ENCODE results near the gene ZMYM3.

The ZMYM3 gene

DNA sequence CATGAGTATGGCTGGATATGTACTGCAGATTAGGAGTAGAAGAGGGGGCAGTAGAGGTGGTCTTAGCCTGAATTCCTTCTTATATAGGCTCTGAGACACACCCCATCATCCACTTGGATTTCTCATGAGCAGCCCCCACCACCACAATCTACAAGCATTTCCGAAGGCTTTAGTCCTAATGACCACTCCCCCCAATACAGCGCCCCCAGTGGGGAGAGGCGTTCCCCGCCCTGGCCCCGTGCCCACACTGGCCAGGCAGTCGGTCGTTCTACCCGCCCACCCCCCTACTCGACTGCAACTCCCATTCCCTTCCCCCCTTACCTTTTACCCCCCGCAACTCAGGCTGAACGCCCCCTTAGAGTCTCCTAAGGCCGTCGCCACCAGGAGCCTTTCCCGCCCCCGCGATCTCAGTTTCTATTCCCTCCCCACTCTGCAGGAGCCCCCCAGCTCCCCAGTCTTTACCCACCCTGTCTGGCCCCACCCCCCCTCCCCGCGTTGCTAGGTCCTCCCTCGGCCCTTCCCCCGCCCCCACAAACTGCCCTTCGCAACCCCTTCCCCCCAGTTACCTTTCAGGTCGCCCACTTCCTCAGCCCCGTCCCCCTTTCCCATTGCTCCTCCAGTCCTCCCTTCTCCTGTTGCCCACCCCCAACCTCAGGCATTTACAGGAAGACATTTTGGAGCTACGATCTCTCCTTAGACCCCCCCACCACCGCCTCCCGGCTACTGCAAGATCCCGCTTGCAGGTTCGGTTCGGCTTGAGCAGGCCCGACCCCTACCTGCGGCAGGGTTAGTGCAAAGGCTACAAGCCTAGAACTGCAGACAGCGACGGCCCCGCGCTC, 468 bp downstream of the ZMYM3 start:
- DNase-seq (ENCODE audit: low read depth, low spot score) = no peak

DNA sequence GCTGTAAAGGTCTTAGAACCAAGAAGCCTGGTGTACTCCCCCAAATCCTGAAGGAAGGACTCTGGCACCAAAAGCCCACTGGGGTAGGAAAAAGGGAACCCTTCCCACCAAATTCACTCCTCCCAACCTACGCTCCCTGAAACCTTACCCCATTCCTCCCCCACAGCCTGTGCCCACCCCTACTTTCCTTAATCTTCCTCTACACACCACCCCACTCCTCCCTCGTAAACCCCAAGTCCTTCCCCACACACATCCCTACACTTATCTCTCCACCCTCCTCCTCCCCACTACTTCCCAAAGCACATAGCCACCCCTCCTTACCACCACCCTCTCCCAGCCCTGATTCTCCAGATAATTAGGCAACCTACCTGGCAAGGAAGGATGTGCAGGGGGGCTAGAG, 1.7 kb downstream of the ZMYM3 start:
- DNase-seq (ENCODE audit: low read depth, low spot score) = no peak

DNA sequence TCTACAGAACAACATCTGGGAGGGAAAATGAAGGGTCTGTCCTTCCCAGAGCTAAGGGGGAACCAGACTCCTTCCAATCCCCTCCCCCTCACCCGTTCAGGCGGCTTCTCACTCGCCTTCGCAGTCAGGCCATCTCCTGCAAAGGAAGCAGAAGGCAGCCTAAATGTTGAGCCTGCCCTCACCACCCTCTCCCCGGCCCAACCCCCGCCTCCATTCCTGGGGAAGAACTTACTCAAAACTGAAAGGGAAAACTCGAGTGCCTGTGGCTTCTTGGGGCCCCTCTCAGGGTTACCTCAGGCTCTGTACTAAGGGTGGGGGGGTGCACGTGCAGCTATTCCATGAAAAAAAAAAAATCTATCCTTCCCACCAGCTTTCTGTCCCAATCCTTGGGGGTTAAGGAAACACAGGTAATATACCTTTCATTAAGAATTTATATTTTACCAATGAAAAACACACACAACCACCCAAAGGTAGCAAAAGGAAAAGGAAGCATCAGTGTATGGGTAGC, 2.4 kb downstream of the ZMYM3 start:
- no peak for DNase-seq (ENCODE audit: low read depth, low spot score)

DNA sequence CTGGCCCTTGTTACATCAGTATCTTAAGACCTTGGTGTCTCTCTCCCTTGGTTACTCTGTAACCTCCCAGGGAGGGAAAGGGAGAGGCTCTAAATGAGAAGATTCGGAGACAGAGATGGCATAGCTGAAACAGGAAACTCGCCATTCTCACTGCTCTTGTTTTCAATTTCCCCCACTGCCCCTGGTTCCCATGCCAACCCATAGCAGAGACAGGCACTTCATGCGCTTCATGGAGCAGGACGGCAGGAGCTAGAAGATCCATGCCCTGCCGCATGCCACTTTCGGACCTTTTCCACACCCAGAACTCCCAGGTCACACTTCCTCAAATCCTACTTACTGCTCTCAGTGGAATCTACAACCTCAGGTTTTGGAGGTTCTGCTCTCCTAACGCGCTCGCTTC, 3.1 kb downstream of the ZMYM3 start:
- DNase-seq (ENCODE audit: low read depth, low spot score) = no peak

DNA sequence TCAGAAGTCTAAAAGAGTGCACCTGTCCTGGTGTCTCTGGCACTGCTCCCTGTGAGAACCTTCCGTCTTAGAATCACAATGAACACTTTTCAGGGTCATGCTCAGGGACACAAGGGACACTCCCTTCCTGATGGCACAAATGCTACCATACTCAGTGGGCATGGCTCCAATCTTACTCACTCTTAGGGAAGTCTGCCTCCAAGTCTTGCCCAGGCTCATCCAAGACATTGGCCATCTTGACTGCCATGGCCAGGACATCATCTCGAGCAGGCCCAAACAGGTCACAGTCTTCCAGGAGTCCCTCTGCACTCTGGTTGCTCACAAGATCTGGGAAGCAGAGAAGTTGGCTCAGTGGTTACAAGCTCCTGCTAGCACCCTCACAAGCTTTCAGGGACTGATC, 8.8 kb downstream of the ZMYM3 start:
- no peak for DNase-seq (ENCODE audit: low read depth, low spot score)

DNA sequence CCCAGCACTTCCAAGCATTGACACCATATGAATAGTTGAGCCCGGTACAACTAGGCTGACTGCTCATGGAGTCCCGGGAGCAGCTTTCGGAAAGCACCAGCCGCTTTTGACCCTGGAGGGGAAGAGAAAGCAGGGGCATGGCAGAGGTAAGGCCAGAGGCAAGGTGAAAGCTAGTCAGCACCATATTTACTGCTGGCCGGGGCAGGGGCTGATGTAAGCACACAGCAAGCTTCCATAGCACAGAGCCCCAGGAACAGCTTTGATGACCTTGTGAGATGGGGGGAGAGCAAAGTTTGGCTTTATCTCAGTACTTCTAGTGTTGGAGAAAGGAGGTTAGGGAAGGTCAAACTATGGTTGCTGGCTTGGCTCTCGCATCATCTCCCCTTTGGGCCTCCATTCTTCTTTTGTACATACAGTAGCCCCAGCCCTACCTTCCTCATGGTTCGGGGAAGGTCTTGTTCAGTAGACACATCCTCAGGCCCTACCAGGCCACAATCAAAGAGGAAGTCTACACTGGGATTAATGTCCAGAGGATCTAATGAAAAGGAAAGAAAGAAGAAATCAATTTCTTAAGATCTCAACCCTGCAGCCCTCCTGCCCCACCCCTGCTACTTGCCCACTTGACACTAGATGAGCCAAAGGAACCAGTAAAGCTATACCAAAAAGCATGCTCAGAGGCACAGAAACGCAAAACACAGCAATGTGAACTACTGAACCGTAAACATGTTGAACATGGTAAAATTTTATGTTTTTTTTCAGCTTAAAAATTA, 9.4 kb downstream of the ZMYM3 start:
- DNase-seq (ENCODE audit: low read depth, low spot score) = no peak

DNA sequence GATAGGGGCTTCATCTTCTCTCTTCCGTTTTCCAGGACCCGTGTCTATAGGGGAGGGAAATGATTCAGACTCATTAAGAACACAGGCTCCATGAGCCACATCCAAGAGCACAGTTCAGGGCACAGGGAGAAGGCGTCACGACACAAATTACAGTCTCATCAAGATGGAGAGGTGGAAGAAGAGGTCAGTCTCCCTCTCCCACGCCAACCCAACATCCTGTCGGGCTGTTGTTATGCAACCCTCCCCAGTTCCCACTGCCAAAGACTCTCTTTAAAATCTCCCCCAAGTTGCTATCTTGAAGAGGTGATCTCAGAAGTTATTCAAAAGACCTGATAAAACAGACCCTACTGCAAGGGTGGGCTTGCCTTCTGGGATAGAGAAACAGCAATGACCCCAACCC, 12.6 kb downstream of the ZMYM3 start:
- no peak for DNase-seq (ENCODE audit: low read depth, low spot score)

DNA sequence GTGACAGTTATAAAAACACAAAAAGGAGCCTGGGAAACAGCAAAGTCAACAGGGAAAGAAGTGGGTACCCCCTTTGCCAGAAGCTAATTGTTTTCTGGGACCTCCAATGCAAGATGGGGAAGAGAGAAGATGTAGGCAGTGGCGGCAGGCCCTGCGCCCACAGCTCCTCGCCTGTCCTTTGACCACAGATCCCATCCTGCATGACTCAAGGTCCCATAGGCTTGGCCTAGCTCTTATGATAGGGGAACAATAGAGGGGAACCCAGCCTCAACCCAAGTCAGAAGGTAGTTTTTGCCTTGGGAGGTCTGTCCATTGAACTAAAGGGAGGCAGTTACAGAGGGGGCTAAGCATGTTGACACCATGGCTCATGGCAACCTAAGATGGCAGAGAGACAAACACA, 14.2 kb downstream of the ZMYM3 start:
- DNase-seq (ENCODE audit: low read depth, low spot score) = no peak

DNA sequence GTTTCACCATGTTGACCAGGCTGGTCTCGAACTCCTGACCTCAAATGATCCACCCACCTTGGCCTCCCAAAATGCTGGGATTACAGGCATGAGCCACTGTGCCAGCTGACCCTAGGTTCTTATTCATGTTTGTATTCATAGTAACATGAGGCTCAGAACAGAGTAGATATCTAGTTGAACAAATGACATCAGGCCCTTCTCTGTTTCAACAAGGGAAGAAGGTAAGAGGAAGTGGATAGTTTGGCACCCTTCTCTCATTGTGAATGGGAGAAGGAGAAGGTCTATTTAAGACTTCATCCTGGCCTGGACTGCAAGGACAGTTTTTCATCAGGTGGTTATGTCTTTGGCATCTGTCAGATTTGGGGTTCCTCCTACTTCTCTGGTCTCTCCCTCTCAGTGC, 17.1 kb downstream of the ZMYM3 start:
- DNase-seq (ENCODE audit: low read depth, low spot score) = no peak

DNA sequence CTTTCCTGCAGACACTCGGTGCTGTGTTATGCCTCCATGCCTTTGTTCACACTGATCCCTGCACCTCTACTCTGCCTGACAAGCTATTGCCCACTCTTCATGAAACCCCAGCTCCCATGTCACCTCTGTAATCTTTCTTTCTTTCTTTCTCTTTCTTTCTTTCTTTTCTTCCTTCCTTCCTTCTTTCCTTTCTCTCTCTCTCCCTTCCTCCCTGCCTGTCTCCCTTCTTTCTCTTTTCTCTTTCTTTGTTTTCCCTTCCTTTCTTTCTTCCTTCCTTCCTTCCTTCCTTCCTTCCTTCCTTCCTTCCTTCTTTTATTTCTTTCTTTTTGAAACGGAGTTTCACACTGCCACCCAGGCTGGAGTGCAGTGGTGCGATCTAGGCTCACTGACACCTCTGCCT, 18.5 kb downstream of the ZMYM3 start:
- no peak for DNase-seq (ENCODE audit: low read depth, low spot score)

DNA sequence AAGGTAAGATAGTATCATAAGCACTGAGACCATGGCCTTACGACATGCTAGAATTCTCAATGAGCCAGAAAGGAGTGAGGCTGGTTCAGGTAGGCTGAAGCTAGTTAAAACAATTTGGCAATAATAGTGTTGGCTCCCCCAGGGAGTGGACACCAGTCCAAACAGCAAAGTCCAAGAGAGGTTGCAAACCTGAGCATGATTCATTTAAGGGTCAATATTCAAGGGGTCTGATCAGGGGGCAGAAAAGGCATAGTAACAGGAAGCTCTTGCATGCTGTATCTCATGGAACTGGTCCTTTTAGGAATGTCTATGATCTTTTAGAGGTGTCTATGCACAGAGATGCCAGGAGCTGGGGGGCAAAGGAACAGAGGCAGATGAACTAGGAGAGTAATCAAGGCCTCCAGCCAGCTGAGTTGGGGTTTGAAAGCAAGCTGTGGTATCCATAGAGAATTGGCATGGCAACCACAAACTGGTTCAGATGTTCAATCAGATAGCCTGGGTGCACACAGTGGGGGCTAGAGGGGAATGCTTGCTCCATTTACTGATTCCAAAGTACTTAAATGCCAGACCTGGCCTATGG, 25.8 kb downstream of the ZMYM3 start:
- no peak for DNase-seq (ENCODE audit: low read depth, low spot score)

DNA sequence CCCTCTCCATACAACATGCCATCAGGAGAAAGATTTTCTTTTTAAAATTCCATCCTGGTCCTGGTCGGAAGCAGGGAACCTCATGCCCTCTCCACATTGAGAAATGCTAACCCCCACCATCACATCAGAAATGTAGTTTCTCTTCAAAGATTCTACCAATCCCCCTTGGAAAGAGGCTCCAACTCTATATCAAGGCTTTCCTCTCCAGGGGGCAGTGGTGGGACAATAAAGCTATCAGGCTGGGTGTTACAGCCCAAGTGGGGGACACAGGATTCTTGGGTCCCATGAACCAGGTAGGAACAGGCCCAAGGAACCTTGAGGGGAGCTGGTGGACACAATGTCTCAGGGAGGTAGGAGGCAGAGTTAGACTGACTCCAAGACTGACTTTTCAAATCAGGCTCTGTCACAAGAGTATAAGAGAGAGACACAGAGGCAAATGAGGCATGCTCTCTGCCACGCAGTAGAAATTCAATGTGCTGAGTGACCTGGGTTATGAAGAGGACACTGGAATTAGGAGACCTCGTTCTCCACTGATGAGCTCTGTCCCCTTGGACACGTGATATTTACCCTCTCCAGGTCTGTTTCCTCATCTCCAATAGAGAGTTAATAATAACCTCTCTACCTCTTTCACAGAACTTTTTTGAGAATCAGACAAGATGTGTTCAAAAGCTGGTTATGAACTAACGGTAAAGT, 26.4 kb downstream of the ZMYM3 start:
- no peak for DNase-seq (ENCODE audit: low read depth, low spot score)

DNA sequence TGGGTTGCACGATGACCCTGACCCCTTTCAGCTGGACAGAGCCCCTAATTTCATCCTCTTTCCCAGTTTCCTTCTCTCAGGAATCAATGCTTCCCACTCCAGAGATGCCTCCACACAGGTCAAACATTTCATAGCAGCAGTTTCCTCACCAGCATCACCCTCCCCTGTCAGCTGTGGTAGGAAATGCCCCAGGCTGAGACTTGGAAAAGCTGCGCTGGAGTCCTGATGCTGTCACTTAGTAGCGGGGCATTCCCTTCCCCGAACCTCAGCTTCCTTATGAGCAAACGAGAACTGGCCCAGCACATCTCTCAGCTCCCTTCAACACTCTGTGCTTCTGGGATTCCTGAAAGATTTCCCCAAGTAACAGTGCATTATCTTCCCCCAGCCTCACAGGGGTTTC, 28.3 kb downstream of the ZMYM3 start:
- no peak for DNase-seq (ENCODE audit: low read depth, low spot score)

DNA sequence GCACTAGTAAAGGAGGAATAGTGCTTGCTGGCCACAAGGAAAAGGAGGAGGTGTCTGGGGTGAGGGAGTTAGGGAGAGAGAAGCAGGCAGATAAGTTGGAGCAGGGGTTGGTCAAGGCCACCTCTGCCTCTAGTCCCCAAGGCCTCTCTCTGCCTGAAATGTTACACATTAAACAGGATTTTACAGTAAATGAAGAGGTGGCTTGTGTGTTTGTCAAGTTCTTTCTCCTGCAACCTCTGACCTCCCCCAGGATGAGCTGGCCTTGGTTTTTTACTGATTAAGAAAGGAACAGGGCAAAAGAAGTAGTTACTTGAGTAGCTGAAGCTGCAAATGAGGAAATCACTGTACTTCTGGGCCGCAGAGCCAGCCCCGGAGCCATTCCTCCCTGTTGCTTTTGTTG, 28.9 kb downstream of the ZMYM3 start:
- DNase-seq (ENCODE audit: low read depth, low spot score) = no peak

DNA sequence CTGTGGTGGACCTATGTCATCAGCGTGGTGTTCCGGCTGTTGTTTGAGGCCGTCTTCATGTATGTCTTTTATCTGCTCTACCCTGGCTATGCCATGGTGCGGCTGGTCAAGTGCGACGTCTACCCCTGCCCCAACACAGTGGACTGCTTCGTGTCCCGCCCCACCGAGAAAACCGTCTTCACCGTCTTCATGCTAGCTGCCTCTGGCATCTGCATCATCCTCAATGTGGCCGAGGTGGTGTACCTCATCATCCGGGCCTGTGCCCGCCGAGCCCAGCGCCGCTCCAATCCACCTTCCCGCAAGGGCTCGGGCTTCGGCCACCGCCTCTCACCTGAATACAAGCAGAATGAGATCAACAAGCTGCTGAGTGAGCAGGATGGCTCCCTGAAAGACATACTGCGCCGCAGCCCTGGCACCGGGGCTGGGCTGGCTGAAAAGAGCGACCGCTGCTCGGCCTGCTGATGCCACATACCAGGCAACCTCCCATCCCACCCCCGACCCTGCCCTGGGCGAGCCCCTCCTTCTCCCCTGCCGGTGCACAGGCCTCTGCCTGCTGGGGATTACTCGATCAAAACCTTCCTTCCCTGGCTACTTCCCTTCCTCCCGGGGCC, 29.7 kb downstream of the ZMYM3 start:
- DNase-seq (ENCODE audit: low read depth, low spot score) = no peak

DNA sequence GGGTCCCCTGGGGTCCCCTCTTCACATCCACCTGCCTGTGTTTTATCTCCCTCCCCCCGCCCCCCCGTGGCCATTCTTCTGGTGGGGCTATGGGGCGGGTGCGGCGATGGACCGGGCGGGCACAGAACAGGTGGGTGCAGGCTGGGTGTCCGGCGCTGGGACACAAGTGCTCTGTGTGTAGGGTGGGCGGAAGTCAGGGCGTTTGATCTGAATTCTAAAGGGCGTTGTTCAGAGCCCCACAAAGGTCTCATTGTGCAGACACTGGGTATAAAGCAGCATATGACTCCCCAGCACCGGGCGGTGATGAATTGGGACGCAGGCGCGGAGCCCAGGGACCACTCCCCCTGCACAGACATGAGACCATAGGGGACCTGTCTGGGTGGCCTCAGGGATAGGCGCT, 31.0 kb downstream of the ZMYM3 start, which contains the start of gene GJB1:
TSS of gene GJB1 (plus strand) at position 296 of the 400 bp plus-strand sequence. CDS start 484 bp downstream, outside the sequence.
- DNase-seq (ENCODE audit: low read depth, low spot score) = no peak

DNA sequence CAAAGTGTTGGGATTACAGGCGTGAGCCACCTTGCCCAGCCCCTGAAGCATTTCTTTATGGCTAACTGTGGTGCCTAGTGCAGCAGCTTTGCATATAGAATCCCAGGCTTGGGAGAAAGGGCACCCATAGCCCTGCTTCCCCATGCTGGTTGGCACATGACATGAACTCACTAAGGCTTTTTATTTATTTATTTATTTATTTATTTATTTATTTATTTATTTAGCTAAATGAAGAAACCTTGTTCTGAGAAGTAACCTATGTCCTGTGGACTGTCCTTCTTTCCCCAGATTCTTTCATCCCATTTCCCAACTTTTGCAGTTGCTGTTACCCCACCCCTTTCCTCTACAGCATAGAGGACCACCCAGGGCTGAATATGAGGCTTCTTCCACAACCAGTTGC, 32.8 kb downstream of the ZMYM3 start:
- no peak for DNase-seq (ENCODE audit: low read depth, low spot score)

DNA sequence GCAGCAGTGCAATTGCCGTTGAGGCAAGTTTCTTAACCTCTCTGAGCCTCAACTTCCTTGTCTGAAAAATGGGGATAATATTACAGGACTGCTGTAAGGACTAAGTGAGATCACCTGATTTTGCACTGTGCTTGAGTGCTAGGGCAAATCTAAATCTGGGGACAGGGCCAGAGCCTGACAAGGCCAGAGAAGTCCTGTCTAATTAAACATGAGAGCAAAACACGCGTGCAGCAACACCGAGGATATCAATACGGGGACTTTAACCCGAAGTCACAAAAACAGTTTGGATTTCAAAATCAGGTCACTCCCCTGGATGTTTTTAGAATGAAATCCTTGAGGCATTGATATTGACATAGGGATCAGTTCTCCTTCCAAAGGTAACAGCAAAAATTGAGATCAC, 36.6 kb downstream of the ZMYM3 start:
- no peak for DNase-seq (ENCODE audit: low read depth, low spot score)

DNA sequence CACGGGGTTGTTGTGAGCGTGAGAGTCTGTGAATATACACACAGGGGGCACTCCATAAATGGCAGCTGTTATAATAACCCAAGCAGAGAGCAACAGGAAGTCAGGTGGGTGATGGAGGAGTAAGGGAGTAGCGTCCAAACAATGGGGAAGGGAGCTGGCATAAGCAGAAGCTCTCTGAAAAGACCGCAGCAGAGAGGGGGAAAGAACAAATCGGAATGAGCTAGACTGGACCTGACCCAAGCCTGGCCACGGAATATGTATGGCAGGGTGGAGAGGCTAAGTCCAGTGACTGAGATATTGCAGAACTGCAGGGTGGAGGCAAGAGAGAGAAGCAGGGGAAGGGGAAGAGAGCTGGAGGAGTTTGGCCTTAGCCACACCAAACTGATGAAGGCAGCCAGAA, 37.5 kb downstream of the ZMYM3 start:
- no peak for DNase-seq (ENCODE audit: low read depth, low spot score)

DNA sequence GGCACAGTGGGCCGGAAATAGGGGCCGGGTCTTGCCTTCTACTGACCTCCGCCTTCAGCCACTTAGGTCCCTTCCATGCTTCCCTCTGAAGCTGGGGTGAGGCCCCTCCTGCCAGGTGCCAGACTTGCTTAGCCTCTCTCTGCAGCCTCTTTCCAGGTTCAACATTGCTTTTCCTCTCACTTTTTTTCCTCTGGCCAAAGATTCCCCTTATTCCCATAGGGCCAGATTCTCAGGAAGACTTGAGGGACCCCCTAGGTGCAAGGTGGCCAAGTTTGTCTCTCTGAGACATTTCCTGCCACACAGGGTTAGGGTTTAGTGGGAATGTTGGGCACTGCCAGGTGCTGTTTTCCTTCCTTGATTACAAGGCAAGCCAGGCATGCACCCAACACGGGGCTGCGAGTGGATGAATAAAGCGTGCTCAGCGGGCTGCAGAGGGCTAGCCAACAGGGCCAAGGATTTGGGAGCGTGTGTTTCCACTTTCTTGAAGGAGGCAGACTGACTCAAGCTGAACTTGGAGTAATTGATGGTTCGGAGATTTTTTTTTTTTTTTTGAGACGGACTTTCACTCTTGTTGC, 38.5 kb downstream of the ZMYM3 start:
- no peak for DNase-seq (ENCODE audit: low read depth, low spot score)

Measured in activated naive CD8-positive, alpha-beta T cell treated with anti-CD3 and anti-CD28 coated beads, Interleukin-2, amount 50 U/mL, for 16 hours (primary cell).